Inferior parietal cortex (tissue), 1 donor: ENCODE data around the gene PLEKHG1.
A peak's percentile ranks its signal among the peaks of the same experiment; 100 is the strongest.

ENCODE experiments used
- DNase-seq: peaks from one replicate; pipeline ENCODE4 v3.0.0-alpha.2; 2016; ENCODE audit errors: extremely low spot score

PLEKHG1 gene

DNA sequence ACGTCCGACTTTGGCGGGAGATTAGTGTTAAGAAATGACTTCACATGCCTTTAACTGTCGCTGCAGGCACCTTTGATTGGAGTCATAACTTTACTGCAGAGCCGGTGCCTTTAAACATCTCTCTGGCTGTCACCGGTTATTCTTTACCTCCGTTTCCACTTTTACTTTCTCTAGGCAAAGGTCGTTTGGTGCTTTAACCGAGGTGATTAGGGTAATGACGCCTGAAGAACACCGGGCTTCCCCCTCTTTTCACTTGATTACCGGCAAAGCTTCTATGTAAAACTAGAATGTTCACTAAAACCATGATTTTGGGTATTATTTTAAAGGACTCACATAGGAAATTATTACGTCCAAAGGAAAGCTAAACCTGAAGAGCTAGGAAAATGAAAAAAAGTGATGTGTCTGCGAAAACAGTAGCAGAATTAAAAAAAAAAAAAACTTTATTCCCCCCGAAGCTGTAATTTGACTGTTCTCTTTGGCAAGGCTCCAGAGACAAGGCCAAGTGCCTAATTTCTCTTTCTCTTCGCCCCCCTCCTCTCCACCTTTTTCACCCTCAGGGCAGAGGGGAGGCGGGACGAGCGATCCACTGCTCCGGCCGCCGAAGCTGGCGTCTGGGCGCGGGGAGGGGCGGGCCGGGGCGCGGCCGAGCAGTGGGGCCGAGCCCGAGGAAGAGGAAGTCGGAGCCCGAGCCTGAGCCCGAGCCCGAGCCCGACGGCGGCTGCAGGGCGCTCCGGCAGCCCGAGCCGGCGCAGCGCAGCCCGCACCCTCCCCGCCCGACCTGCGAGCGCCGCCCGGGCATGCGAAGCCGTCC is at the start of gene PLEKHG1:
TSS of gene PLEKHG1 (plus strand) at position 687 of the 811 bp plus-strand sequence. CDS start 133,797 bp downstream, outside the sequence.
- DNase-seq = no peak

DNA sequence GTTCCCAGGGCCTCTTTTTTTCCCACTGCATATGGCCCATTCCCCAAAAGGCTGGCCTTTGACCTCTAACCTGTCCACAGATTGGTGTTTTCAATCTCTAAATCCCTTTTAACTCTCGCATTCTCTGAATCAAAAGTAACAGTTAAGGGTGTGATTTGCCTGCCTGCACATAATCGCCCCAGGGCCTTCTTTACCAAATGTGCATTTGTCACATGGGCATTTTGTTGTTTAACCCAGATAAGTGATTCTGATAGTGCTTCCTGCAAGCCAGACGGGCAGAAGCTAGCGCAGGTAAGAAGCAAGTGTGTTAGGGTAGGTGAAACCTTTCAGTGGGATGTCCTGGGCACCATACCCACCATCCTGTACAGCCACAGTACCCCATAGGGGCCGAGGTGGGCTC is 49.4 kb upstream of the PLEKHG1 start:
- no peak for DNase-seq

DNA sequence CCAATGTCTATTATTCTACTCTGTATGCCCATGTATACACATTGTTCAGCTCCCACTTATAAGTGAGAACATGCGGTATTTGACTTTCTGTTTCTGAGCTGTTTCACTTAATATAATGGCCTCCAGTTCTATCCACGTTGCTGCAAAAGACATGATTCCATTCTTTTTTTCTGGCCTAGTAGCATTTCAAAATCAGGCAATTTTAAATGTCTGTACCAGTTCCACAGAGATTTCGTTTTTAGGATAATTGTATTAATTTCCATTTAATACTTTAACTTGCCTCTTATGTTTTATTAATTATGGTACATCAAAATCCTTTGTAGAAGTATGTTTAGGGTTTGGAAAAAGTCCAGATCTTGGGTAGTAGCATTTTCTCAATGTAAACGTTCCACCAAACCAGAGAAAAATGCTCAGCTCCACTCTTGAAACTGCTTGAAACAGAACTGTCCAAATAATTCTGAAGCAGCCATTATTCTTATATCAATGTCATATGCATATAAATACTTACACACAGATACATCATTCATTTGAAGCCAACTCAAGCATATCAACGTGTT is 42.6 kb upstream of the PLEKHG1 start:
- no peak for DNase-seq

DNA sequence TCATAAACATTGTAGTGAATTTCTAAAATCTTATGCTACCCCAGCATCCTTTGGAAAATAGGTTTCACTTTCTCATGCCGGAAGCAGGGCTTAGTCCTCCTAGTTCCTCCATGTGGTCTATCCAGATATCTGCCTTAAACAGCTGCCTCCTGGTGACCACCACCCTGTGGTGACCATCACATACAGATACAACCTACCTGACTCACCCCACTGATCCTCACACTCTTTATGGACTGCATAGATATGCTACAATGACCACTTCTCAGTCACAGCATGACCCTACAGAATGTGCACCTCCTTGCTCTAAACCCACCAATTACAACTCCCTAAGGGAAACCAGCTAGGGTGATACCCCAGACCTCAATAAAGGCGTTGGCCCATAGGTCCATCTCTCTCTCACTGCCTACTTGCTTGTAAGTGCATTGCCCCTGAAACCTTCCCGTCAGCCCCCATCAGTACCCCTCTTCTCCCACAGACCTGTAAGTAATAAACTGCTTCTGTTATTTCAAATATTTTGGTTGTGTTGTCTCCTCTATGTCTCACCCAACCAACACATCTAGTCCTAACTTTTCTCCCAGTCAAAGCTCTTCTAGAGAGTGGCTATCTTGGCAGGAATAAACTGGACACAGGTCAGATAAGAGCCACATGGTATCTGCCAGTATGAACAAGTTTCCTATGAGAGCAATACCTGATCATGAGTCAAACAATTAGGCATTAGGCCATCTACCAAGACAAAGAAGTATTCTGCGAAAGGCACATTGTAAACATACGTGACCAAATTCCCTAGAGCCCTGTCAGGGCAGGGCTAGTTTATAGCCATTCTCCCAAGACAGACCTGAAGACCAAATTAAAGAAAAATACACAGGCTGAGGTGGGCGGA is 39.4 kb upstream of the PLEKHG1 start:
- no peak for DNase-seq

DNA sequence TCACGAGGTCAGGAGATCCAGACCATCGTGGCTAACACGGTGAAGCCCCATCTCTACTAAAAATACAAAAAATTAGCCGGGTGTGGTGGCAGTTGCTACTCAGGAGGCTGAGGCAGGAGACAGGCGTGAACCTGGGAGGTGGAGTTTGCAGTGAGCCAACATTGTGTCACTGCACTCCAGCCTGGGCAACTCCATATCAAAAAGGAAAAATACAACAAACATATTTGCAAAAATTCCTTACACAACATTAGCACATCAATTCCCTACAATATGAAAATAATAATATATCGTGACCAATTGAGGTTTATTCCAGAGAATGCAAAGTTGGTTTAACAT is 38.8 kb upstream of the PLEKHG1 start:
- no peak for DNase-seq

DNA sequence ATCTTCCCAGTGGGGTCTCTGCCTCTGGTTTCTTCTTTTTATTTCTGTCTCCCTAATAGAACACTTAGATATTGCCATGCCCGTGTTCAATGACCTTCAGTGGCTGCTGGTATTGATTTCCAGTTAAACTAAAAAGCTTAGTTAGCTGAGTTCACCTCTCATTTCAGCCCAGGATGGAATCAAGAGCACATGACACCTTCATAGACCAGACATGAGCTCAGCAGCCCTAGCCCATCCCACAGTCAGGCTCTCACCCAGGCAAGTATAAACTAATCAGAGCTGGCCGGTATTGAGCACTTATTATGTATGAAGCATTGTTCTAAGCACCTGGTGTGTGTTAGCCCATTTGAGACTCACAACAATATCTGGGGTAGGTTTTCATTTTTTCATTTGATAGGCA is 33.7 kb upstream of the PLEKHG1 start:
- no peak for DNase-seq

DNA sequence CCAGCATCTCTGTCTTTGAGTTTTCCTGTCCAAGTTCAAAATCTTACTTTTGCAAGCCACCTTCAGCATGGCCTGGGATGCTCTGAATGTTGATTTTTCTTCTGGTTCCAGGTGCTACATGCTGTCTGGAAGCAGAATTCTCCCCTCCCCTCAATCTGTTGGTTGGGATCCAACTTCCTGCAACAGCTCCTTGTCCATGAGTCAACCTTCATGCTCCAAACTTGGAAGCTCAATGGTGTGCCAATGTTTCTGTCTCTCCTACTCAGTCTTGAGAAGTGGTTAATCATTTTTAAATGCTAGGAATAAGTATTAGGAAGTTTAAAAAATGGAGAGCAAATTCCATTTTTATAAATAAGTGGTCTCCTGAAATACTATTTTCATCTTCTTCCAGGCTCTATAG is 33.2 kb upstream of the PLEKHG1 start:
- no peak for DNase-seq

DNA sequence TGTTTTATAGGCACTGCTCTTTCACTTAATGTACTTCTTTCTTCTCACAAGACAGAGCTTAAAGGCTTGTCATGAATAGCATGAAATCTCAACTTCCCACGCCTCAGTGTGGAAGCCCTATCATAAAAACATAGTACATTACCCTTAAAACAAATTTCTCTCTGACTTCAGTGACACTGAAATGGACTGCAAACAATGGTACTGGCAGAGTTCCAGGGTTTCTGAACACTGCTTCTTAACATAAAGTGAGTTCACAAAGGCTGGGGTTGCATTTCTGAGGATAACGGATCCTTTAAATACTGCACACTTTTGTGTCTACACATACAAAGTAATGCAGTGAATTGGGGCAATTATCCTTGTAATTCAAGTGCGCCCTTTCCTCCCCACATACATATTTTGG is 32.3 kb upstream of the PLEKHG1 start:
- DNase-seq = peak; percentile 32

DNA sequence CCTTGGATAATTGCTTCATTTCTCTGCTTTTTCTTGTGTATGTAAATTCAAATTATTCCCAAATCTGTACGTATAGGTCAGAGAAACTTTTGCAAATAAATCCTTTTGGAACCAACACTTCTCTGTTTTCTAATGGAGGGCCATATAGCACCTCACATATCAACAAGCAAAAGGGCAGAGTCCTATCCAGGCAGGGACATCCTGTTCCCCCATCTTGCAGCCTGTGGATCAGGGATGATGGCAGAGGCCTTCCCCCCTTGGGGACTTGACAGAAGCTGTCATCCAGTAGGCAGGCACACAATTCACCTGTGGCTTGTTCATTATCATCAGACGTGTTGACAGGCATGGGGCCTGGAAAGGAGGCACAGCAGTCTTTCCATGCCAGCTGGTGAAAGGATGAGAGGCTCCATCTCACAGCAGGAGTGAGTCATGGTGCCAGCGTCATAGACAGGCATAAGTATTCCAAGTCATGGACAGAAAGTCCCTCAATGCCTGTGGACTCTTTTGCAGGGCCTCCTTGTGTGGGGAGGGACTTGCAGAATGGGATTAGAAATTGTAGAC is 31.8 kb upstream of the PLEKHG1 start:
- DNase-seq = peak; percentile 28

DNA sequence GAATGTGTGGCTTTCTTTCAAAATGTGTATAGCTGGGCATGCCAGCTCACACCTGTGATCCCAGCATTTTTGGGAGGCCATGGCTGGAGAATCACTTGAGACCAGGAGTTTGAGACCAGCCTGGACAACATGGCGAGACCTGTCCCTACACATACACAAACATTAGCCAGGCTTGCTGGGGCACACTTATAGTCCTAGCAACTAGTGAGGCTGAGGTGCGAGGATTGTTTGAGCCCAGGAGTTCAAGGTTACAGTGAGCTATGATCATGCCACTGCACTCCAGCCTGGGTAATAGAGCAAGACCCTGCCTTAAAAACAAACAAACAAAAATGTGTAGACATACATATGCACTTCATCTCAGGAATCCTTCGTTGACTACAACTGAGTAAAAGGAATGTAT is 31.1 kb upstream of the PLEKHG1 start:
- no peak for DNase-seq

DNA sequence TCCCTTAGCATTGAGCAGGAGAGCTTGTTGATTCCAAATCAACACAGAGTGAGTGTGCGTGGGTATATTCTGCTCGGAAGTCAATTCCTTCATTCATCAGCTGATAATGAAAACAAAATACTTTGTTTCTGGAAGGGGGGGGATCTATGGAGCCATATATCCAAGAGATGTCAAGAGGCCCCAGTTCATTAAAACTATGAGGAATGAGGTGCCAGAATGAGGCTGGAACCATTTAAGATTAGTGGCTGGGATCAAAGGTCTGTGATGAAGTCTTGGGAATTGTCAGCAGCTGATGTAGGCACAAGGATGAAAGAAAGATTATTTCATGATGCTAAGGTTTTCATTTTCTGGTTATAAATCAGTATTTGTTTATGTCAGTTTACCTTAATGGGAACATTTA is 30.5 kb upstream of the PLEKHG1 start:
- DNase-seq = no peak

DNA sequence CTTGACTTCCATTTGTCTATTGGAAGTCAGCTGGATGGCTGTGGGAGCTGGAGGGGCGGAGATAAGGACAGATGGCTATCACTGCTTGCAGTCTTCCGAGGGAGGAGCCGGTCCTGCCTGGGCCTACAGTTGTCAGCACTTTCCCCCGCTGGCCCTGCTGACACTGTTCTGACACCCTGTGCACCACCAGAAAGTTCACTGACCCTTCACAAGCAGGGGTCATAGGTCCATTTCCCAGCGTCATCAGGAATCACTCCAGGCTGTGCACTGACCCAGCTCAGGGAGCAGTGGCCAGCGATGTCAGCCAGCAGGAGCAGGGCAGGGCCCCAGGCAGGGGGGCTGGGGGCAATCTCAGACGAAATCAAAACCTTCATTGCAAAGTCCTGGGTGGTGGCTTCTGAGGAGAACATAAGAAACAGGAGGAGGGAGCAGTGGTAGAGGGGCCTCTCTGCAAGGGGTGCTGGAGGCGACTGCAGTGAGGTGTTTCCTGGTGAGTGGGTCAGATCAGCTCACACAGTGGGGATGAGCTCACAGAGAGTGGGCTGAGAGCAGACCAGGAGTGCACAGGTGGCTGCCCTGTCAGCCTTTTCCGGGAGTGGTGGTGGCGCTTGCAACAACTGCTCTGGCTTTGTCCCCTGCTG is 26.5 kb upstream of the PLEKHG1 start:
- no peak for DNase-seq

DNA sequence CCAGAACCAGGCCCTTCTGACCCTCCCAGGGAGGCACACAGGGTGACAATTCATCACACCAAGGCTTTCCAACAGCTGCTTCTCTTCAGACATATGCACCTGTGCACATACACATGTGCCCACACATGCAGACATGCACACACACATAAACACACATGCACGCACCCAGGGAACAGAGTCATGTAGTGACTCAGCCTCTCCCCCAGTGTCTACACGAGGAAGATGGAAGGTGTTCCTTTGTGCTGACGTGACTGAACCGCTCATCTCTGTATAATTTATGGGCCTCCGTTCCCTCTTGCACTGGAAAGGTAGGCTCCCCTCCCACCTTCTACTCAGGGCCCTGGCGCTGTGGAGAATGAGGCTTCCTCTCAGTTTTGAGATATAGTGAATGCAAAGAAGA is 23.8 kb upstream of the PLEKHG1 start:
- no peak for DNase-seq

DNA sequence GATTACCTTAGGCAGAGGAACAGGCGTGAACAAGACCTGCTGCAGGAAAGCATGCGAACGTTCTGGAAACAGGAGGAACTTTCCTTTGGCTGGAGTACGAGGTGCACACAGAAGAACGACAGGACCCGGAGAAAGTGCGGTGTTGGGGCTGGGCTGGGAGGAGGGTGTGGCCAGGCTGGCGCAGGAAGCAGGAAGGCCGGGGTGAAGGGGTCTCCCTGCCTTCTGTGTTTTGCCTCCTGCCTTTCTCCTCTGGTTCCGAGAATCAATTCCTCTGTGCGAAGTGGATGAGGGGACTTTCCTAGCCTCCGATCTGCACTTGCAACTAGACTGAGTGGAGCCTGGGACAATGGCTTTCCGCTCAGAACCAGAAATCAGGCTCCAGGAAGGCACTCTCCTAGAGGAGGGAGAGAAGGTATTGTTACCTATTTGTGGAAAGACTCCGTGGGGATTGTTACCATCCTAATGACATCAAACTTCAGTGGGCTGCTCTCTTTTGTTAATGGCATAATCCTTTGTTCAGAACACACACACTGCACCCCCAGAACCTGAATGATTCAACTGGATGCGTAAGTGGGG is 22.9 kb upstream of the PLEKHG1 start:
- no peak for DNase-seq

DNA sequence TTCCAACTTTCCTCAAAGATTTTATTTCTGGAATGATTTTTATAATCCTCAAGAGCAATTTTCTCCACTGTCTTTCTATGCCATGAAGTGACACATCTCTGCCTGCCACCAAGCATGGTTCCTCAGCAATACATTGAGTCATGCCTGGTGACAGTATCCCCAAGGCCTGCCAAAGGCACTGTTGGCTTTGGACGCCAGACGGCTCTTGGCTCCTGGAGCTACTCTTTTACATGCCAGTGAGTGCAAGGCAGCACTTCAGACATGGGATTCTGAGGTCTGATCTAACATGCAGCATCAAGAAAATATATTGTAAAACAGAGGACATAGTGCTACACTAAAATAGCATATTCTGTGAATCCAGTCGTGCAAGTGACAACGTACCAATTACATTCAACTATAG is 20.1 kb upstream of the PLEKHG1 start:
- peak; percentile 62 for DNase-seq

DNA sequence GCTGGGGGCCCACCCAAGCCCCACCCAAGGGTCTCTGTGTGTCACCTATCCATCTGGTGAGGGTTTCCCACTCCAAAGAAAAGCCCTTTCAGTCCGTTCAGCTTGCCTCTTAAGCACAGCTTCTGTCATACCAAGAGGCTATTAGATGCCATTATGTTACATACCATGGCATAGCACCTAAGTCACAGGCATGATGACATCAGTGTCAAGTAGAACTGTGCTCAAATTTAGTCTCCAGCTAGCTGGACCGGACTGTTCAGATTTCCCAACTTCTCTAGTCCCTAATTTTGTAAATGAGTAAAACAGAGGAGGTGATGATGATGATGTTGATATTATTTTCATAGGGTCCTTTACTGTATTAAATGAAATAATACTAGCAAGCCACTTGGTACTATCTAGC is 19.2 kb upstream of the PLEKHG1 start:
- DNase-seq = no peak

DNA sequence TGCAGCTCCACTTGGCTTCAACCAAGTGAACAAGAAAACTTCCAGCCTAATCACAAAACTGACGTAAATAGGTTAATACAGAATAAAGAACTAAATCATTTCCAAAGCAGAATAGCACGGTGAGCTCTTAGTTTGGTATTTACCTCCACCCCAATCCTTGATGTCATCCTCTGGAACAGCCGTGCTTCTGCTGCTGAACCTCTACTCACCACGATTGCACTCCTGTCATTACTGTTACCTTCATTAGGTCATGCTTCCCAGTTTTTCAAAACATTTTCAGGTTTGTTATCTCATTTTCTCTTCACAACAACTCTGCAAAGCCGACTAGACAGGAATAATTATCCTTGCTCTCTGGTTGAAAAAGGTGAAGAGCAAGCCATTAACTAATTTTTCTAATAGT is 15.6 kb upstream of the PLEKHG1 start:
- no peak for DNase-seq

DNA sequence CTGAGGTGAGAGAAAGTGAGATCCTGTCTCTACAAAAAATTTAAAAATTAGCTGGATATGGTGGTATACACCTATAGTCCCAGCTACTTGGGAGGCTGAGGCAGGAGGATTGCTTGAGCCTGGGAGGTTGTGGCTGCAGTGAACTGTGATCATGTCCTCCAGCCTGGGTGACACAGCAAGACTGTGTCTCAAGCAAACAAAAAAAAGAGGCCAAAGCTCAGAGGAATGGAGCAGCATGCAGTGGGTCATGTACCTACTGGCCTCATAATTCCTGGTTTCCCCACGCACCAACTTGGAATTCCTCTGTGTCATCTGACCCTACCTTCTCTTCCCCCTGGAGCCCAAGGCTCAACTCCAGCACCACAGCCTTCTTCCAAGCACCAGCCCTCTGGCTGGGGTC is 15.1 kb upstream of the PLEKHG1 start:
- DNase-seq = no peak

DNA sequence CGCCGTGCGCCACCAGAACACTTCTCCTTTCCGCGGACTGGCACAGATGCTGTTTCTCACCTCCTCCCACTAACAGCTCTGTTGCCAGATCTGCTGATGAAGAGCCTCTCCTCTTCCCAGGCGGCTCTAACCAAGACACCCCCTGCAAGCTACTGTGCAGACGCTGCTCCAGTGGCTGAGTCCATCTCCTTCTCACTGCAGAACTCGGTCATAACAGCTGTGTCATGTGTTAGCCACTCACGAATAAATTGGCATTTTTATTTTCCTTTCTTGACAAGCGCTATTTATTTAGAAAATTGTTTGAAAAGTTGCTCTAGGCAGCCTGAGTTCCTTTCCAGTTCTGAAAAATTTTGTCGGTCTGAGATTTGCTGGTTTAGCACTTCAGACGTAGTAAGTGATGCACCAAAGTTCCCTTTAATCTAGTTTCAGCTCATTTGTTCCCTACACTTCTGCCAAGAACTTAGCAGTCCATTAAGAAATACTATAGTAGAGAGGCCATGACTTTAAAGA is 12.8 kb upstream of the PLEKHG1 start:
- DNase-seq = peak; percentile 44

DNA sequence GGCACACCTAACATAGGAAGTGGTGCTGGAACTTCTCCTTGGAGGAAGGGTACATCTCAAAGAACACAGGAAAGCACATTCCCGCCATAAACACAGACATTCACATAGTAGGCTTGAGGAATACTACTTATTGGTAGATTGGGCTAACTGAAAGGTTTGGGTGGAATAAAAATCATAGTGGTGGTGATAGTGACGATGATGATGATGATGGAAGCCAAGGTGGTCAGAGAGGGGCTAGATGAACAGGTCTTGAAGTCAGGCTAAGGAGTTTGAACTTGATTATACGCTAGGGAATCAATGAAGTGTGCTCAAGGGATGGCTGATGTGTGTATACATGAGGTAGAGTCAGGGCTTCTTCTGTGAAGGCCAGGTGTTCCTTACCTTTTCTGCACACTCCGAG is 12.0 kb upstream of the PLEKHG1 start:
- no peak for DNase-seq

DNA sequence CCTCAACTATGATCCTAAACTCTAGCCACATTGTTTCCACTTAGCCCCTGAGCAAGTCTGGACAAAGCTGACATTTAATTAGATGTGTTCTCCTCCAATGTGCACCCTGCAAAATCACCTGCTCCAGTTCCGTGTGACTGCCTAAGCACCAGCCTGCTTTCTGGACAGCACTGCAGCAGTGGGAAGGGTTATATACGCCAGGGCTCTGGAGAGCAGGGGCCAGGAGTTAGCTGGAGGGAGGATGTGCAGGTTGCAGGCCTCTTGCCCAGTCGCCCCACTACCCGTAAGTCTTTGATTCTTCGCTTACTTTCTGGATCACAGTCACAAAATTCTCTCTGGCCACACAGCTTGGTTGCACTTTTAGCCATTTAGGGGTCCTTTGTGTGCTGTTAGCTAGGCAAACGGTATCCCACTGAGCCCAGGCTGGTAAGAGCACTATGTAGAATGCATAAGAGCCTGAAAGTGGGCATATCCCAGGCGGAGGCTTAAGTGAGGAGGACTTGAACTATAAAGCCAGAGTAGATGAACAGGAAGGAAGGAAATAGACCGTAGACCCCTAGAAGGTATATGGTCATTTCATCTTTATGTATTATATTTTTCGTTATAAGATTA is 10.7 kb upstream of the PLEKHG1 start:
- no peak for DNase-seq
